Stimulated activated CD4-positive, alpha-beta T cell treated with anti-CD3 and anti-CD28 coated beads, Interleukin-15, amount 100 ng/mL, for 24 hours (primary cell): ENCODE data around the gene FARS2.

Experiments
- DNase-seq: peaks from one replicate; pipeline ENCODE4 v3.0.0-alpha.2; 2020

FARS2 gene

DNA sequence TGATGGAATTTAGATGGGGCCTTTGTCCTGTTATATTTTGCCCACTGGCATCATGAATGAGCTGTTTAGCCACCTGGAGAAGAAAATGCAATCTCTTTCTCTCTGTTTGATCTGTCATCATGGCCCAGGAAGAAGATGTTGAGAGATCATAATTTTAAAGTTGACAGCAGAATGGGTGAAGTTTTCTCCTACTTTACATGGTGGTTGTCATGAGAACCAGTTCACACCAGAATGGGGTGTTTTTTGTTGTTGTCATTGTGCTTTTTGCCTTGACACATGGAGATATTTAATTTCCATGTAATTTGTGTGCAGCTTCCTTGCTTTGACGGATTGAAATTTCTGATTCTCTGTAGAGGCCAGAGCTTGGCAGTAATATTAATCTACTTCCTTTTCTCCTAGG is 122.5 kb downstream of the FARS2 start:
- no peak for DNase-seq

DNA sequence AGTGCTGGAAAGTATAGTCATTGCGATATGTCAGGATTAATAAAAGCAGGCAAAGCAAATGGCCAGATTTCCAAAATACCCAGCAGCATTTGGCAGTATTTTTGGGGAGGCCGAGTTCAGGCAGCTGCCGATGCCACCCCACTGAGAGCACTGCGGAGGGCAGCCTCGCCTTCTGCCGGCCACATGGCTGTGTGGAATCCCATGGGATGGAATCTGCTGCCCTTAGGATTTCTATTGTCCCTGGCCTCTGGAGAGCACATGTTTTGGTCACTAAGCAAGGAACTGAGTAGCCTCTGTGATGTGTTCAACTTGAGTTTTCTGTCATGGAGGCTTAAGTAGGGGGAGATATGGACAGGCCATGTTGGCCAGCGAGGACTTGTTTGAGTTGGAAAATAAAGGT is 123.0 kb downstream of the FARS2 start:
- no peak for DNase-seq

- no peak for DNase-seq
Measured at GRCh38 chr6:5388326-5388725, 127.0 kb downstream of the FARS2 start.

DNA sequence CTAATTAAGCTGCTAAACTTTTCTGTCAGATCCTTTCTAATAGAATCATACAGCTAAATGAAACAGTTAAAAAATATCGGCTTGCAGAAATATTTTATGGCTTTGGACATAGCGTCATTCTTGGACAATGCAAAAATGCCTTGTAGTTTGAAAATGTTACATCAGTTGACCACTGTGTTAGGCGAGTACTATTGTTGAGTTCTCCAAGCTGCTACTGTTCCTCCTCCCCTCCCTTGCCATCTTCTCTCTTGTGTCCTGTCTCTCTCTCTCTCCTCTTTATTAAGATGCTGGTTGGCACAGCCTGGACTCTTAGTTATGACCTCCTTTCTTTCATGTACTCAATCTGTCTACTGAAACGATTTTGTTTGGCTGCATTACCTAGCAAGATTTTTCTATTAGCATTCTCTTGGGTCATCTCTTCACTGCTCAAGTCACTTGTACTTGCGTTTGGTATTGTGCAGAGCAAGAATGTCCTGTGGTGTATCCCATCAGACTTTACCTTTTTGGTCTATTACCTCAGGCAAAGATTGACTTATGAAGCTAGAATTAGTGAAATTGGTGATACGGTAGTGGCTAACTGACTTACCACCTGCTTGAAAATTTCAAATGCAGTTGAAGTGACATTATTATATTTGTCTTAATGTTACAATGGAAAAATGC is 127.9 kb downstream of the FARS2 start:
- DNase-seq = no peak

DNA sequence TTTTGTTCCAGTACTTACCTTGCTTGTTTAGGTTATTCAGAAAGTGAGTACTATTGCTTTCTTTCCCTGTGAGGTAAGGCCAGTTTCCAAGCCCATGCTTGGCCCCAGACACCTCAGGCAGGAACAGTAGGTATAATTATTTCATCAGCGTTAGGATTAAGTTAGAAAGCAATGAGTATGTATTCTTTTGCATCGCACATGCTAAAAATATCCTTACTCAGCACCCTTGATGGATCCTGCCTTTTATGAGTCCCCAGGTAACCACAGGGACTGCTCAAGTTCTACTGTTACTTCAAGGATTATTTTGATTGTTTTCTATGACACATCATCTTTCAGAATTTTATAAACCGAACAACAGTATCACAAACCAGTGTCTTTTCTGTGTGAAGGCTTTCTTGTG is 128.9 kb downstream of the FARS2 start:
- DNase-seq = no peak

DNA sequence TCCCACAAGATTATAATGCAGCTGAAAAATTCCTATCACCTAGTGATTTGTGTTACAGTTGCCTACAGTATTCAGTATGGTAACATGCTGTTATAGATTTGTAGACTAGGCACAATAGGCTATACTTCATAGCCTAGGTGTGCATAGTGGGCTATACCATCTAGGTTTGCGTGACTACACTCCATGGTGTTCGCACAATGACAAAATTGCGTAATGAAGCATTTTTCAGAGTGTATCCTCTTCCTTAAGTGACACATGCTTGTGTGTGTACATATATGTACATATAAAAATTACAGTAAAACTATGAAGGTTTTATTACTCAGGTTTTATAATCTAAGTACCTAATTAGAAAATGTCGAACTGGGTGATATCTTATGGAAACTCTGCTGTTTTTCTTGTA is 133.0 kb downstream of the FARS2 start:
- DNase-seq = no peak

DNA sequence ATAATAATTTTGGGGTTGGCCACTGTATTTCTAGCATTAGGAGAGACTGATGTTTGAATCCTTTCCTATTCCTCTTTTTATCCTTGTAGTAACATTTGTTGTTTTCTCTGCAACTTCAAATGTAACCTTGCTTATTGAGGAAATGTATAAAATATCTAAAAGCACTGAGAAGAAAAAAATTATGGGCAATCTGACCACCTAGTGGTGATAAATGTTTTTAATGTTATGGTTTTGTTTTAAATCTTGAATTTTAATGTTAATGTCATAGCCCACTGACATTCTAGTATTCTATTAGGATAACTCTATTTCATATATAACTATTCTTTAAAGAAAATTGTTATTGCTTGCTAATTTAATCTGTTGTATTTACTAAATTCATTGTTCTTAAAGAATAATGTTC is 134.4 kb downstream of the FARS2 start:
- DNase-seq = no peak

- peak; percentile 37 for DNase-seq
Measured at GRCh38 chr6:5398530-5398929, 137.2 kb downstream of the FARS2 start.

- DNase-seq = no peak
Measured at GRCh38 chr6:5399391-5399790, 138.1 kb downstream of the FARS2 start.

GRCh38 chr6:5401845-5402738 is 140.8 kb downstream of the FARS2 start:
- no peak for DNase-seq

- DNase-seq = no peak
Measured at GRCh38 chr6:5403076-5403475, 141.8 kb downstream of the FARS2 start.

DNA sequence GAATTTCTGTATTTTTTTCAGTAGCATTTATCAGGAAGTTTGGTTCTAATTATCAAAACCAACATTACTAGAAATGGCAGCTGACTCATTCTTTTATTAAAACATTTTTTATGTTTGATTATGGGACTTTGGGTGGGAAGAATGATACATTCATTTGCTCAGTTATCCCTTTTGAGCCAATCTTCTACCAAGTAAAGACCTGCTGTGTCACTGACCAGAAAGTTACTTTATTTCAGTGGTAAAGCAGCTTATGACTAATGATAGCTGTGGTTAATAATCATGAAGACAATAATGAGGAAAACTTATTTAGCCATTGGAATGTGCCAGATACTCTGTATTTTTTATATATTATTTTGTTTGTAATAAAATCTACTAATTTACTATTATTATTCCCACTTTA is 142.3 kb downstream of the FARS2 start:
- no peak for DNase-seq

DNA sequence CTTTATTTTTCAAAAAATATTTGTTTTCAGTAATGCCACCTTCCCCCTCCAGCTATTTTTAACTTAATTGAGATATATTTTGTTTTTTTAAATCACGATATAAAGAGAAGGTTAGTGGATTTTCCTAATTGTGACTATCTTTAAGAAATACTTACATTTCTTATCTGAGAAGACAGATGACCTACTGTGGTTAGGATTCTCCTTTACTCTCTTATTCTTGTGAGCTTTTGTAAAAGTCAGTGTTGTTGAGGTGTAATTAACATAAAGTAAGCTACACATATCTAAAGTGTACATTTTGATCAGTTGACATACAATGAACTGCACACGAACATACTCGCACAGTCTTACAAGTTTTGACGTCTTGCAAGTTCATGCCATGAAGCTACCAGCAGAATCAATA is 144.7 kb downstream of the FARS2 start:
- no peak for DNase-seq

DNA sequence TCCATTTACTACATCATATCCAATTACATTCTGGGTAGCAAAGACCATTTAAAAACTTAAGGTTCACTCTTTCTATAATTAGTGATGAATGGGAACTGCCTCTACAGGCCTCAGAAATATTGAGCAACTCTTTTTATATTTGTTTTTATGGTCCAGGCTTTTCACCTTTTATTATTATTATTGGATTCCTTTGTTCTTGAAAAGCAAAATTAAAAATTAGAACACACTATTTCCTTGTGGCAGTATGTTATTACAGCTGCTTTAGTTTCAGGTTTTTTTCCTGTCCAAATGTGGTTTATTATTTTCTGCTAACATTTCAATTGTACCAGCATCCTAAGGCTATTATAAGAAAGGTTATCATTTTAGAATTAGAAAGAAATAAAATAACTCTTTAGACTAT is 150.1 kb downstream of the FARS2 start:
- no peak for DNase-seq

- no peak for DNase-seq
Measured at GRCh38 chr6:5412017-5412416, 150.7 kb downstream of the FARS2 start.

DNA sequence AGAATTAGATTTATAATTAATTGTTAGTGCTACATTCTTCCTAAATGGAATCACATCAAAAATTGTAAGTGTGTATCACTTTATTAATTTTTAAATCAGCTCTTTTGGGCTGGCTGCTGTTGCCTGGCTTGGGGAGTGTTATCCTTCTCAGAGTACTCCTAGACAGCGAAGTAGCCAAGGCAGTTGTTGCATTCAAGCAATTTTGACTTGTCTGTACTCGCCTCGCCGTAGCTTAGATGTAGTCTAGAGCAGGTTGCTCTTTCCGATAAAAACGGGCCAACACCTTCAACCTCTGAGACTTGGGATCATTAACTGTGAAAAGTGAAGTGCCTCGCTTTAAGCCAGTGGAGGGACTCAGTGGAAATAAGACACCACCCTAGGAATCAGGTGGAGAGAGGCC is 151.3 kb downstream of the FARS2 start:
- DNase-seq = no peak

GRCh38 chr6:5416250-5416649 is 154.9 kb downstream of the FARS2 start:
- no peak for DNase-seq

GRCh38 chr6:5422321-5422915 is 161.1 kb downstream of the FARS2 start:
- DNase-seq = peak; percentile 22

DNA sequence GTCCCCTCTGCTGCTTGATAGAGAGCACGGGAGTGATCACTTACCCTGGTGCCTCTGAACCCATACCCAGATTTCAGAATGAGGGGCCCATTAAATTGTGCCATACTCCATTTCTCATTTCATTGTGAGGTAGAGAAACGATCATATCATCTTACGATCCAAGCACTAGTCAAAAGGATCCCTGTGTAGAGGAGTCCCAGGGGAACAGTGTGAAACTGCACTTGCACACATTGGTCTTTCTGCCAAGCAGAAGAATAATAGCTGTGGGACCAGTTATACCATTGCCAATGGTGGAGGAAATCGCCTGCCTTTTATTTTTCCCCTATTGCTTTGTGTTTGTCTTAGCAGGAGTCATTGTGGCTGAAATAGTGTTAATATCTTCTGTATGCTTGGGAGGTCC is 161.9 kb downstream of the FARS2 start:
- no peak for DNase-seq

DNA sequence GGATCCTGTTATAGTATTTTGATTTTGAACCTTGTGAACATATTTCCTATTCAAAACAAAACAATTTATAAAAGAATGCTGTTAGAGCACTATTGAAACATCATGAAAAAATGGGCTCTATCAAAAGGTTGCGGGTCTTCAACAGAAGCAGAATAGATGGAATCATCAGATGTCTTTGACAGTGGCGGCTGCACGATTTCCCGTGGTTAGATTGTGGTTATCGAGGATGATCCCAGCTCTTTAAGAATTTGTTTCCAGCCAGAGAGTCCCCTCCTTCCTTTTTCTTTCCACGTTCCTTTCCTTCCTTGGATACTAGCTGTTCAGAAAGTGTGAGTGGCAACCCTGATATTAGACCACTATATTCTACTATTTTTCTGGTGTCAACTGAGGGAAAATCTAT is 163.4 kb downstream of the FARS2 start:
- no peak for DNase-seq

GRCh38 chr6:5425267-5425666 is 164.0 kb downstream of the FARS2 start:
- no peak for DNase-seq

GRCh38 chr6:5425797-5426196 is 164.5 kb downstream of the FARS2 start:
- DNase-seq = no peak

DNA sequence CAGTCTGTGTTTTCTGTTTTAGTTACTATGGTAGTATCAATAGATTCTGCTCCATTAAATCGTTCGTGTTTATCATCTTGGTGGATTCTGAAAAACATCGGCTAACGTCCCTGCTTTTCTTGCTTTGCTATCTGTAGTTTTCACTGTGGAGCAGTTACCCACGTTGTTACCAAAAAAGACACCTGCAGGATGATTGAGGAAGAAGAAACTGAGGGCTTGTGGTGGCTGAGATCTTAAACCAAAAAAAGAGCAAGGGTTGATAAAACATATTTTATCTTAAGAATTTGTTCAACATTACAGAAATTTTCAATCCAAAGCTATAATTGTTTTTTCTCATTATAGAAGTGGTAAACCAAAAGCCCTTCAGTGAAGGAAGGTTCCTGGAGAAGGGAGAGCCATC is 166.3 kb downstream of the FARS2 start:
- DNase-seq = no peak

DNA sequence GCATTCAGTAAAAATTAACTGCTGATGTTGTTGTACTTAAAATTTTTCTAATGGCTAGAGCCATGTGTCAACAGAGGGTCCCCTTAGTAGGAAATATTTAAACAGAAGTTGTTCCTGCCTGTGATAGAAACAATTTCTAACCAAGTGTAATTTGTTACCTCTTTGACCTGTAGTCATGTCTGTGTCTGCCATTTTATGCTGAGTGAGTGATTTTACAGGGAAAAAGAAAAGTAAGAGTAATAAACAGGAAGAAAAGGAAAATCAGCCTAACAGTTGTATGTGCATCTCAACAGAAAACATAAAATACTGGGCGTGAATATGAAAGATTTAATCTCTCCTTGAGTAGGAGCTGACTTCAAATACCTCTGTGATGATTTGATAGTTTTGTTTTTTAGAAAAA is 172.0 kb downstream of the FARS2 start:
- no peak for DNase-seq
